Duodenal mucosa (tissue), 2 donors: ENCODE data around the gene BSG.

ENCODE experiments used
- H3K27ac ChIP-seq: one replicate; pipeline ENCODE4 v1.7.0; 2013; ENCODE audit warnings: low read depth, low read length
- H3K27me3 ChIP-seq, 2 donors: one replicate each; pipeline ENCODE4 v1.7.0; 2013; ENCODE audit warnings: low read length in 2 of 2, control low read depth in 1 of 2; ENCODE audit not compliant: insufficient read depth in 2 of 2, control insufficient read depth in 1 of 2
- H3K36me3 ChIP-seq, 2 donors: one replicate each; pipeline ENCODE4 v1.7.0; 2013; ENCODE audit warnings: low read length in 2 of 2, control low read depth in 1 of 2; ENCODE audit not compliant: insufficient read depth in 2 of 2, control insufficient read depth in 1 of 2
- H3K4me1 ChIP-seq, 2 donors: one replicate each; pipeline ENCODE4 v1.7.0; 2013; ENCODE audit warnings: low read length in 2 of 2, control low read depth in 1 of 2; ENCODE audit not compliant: insufficient read depth in 2 of 2, control insufficient read depth in 1 of 2
- H3K4me3 ChIP-seq, 2 donors: one replicate each; pipeline ENCODE4 v1.7.0; 2013; ENCODE audit warnings: low read length in 2 of 2, low read depth in 1 of 2
- H3K9ac ChIP-seq, 2 donors: one replicate each; pipeline ENCODE4 v1.7.0; 2013; ENCODE audit warnings: low read length in 2 of 2, low read depth in 1 of 2
- H3K9me3 ChIP-seq, 2 donors: one replicate each; pipeline ENCODE4 v1.7.0; 2013; ENCODE audit warnings: low read length in 2 of 2, control low read depth in 1 of 2; ENCODE audit not compliant: control insufficient read depth in 1 of 2

BSG gene

DNA sequence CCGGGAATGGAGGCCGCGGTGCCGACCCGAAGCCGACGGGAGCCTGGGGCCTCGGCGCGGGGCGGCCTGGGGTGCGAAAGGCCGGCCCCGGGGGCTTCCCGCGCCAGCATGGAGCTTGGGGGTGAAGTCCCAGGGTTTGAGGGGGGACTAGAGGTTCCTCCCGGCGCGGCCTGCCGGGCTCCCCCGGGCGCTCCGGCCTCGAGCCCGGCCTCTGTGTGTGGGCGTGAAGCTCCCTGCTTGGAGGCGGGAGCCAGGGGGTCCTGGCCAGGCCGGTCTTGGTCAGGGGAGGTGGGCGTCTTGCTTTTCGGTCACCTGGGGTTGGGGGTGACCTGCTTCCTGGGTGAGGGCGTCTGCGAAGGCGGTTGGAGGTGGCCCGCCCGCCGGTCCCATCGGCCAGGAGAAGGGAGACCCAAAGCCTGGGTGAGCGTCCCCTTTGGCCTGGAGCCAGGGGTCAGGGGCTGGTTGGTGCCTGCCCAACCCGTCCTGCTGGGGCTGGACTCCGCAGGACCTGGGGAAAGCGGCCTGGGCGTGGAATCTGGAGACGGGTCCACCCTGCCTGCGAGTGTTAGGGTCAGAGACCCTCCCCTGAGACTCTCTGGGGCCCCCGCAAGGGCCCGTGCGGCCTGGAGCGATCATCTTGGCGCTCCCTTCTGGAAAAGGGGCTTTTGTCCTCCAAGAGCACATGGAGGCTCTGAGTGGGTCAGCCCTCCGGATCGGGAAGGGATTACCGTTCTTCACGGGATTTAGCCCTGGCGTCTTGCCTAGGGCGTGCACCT is 535 bp downstream of the BSG start:
- Histone ChIP-seq H3K36me3 (peaks cover 0 to 5% of the 10 kb centered on the region in 2 donors), H3K9ac (peak overlapping the region; percentile 88 to 92), H3K4me1 (peaks cover 14 to 35% of the 10 kb centered on the region in 2 donors), H3K27me3 (no peaks in the 10 kb centered on the region), H3K4me3 (peak overlapping the region; percentile 90 to 96), H3K9me3 (no peaks in the 10 kb centered on the region), H3K27ac (peak overlapping the region; percentile 70)

DNA sequence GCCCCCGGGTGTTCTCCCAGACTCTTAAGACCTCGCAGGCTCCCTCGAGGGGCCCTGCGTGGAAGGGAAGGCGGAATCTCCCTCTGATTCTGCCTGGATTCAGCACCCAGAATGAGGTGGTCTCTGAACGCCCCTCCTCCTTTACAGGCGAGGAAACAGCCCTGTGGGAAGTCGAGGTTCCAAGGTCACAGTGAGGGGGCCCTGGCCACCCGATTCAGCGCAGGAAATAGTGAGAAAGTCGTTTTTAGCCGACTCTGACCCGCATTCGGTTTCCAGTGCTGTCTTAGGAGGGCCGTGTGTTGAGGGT is 1.1 kb downstream of the BSG start:
- Histone ChIP-seq H3K27me3 (no peaks in the 10 kb centered on the region), H3K27ac (peak overlapping the region; percentile 70), H3K9ac (peak overlapping the region; percentile 88 to 92), H3K4me3 (peak overlapping the region; percentile 90 to 96), H3K9me3 (no peaks in the 10 kb centered on the region), H3K36me3 (peaks cover 0 to 5% of the 10 kb centered on the region in 2 donors), H3K4me1 (peaks cover 14 to 35% of the 10 kb centered on the region in 2 donors)

DNA sequence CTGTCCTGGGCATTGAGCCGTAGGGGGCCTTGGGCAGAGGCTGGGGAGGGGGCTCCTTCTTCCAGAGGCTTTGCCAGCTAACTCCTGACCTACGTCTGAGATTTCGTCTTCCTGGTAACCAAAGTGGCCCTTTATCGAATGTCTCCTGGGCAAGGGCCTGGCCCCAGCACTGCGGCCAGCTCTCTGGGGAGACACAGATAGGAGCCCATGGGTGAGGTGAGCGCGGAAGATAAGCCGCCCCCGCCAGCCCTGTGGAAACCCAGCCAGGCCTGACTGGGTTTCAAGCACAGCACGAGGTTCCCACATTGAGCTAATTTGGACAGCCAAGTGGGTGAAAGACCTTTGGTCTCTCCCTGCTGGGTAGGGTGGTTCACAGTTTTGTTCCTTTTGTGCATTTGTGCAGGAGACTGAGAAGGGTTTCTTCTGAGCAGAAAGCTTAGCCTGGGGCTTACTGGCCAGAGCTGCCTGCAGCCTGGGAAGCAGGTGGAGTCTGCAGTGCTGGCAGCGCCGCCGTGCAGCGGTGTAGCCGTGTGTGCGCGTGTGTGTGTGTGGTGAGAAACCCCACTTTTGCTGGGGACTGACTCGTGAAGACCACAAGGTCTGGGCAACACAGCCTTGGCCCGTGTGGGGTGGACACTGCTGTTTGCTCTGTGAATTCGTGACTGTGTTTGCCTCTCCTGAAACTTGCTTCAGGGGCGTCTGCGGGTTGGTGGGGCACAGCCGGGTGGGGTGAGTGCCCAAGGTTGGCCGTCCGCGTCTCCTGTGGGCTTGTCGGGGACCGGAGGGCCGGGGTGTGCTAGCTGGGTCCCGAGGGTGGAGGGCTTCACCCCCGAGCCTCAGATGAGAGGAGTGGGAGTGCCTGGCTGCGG is 2.5 kb downstream of the BSG start:
- Histone ChIP-seq H3K9me3 (no peaks in the 10 kb centered on the region), H3K4me3 (peak overlapping the region; percentile 62 to 66), H3K9ac (peak overlapping the region; percentile 25 to 27), H3K4me1 (peaks cover 14 to 35% of the 10 kb centered on the region in 2 donors), H3K27ac (peak overlapping the region; percentile 30), H3K27me3 (no peaks in the 10 kb centered on the region), H3K36me3 (peaks cover 0 to 7% of the 10 kb centered on the region in 2 donors)

DNA sequence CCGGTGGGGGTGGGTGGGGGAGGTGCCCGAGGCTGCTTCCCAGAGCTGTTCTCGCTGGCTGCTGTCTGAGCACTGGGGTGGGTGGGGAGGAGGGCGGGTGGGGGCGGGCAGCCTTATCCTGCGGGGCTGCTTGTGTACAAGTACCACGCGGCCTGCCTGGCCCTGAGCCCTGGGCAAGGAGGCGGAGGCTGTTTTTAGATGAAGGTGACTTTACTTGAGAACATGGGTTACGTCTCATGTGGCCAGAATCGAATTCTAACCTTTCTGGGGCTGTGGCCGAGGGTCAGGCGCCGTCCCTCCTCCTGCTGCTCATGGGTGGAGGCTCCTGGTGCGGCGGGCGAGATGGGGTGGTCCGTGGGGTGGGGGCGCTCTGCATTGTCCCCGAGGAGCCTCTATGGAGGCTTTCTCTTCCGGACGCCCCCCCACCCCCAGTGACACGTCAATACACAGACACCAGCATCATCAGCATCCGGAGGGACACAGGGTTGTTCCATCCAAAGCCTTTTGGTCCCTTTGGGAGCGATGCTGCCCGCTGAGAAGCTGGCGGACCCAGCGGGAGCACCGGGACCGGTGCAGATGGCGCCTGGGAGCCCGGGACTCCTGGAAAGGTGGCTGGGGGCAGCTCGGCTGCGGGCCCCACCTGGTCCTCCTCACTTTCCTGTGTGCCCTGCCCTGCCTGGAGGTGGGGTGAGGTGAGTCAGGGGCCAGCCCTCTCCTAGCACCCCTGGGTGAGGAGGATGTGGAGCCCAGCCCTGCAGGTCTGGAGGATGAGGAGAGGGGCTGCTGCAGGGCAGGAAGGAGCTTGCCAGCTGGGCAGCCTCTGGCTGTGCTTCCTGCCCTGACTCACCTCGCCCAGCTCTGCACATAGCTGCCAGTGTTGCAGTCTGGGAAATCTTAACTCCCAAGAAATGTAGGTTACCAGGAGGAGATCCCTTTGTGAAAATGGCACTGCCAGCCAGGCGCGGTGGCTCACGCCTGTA is 3.4 kb downstream of the BSG start:
- no peaks in the 10 kb centered on the region for H3K9me3 ChIP-seq
- no peak overlapping the region for H3K9ac ChIP-seq
- H3K4me1 ChIP-seq, result peaks cover 14 to 35% of the 10 kb centered on the region in 2 donors
- no peak overlapping the region for H3K27ac ChIP-seq
- peaks cover 0 to 14% of the 10 kb centered on the region in 2 donors for H3K36me3 ChIP-seq
- H3K27me3 ChIP-seq, result no peaks in the 10 kb centered on the region
- H3K4me3 ChIP-seq, result peak overlapping the region; percentile 62 to 66

DNA sequence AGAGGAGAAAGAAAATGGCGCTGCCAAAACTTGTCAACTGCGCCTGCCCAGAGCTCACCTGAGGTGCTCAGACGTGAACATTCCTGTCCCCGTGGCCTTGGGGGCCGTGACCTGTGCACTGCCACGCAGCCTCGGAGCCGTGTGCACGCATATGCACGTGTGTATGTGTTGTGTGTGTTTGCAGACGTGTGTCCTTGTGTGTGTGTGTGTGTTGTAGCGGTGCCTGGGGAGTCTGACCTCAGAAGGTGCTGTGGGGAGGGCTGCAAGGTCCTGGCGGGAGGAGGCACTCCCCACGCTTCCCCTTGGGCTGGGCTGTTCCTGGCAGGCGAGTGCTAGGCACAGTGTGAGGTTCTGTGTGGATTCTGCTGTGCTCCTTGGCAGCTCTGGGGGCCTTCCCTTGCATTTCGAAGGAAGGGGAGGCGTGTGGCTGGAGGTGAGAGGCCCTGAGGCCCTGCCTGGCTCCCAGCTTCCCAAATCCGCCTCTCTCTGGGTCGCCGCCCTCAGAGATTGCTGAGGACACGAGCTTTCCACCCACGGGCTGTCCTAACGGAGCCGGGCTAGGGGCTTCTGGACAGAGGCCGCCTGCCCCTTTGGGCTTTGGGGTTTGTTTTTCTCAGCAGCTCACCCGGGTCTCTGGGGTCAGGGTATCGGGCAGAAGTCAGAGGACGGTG is 4.5 kb downstream of the BSG start:
- H3K9ac ChIP-seq, result no peak overlapping the region
- H3K27ac ChIP-seq, result no peak overlapping the region
- H3K4me3 ChIP-seq, result no peak overlapping the region
- H3K4me1 ChIP-seq, result peaks cover 14 to 26% of the 10 kb centered on the region in 2 donors
- no peaks in the 10 kb centered on the region for H3K9me3 ChIP-seq
- H3K36me3 ChIP-seq, result peaks cover 0 to 23% of the 10 kb centered on the region in 2 donors
- H3K27me3 ChIP-seq, result no peaks in the 10 kb centered on the region

DNA sequence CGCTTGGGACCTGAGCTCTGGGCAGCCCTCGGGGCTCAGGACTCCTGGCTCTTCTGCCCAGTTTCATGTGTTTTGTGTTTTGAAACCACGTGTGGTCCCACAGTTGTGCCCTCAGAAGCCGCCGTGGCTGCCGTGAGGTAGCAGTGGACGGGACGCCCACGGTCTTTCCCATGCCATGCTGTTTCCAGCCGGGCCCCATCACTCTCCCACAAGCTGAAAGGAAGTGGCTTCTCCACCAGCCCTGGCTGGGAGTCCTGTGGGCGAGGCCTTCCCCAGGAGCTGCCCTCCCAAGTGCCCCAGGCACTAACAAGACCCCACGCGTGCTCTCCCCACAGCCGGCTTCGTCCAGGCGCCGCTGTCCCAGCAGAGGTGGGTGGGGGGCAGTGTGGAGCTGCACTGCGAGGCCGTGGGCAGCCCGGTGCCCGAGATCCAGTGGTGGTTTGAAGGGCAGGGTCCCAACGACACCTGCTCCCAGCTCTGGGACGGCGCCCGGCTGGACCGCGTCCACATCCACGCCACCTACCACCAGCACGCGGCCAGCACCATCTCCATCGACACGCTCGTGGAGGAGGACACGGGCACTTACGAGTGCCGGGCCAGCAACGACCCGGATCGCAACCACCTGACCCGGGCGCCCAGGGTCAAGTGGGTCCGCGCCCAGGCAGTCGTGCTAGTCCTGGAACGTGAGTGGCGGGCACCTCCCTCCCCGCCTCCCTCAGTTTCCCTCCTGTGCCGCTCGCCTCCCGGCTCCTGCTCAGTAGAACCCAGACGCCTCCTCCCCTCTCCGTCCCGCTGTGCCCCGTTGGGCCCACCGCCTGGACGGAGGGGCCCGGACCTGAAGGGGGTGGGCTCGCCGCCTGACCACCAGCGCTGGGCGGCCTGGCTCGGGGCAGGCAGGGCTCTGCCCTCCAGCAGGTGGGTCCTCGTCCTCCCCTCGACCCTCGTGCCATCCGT is 5.3 kb downstream of the BSG start:
- peaks cover 0 to 26% of the 10 kb centered on the region in 2 donors for H3K36me3 ChIP-seq
- H3K9me3 ChIP-seq, result no peaks in the 10 kb centered on the region
- H3K4me3 ChIP-seq, result no peak overlapping the region
- no peak overlapping the region for H3K9ac ChIP-seq
- peaks cover 14 to 26% of the 10 kb centered on the region in 2 donors for H3K4me1 ChIP-seq
- H3K27me3 ChIP-seq, result no peaks in the 10 kb centered on the region
- H3K27ac ChIP-seq, result no peak overlapping the region

DNA sequence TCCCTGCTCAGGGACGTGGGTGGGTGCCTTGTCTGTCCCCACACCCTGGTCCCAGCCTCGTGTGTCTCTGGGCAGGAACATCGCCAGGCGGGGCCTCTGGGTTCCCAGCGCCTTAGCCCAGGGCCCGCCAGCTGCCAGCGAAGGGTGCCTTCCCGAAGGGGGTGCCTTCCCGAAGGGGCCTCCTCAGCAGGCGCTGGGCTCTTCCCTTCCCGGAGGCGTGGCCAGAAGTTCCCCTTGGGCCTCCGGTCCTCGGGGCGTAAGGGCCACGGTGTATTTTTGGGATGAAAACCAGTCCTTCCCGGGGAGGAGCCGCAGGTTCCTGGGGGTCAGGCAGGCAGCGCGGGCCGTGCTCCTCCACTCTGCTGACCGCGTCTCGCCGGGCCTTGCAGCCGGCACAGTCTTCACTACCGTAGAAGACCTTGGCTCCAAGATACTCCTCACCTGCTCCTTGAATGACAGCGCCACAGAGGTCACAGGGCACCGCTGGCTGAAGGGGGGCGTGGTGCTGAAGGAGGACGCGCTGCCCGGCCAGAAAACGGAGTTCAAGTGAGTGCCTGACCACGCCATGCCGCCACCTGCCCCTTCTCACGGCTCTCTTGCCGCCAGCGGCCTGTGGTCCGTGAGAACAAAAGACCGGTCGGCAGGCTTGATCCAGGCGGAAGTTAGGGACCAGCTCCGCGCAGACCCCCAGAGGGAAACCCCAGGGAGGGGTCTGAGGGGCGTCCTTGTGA is 6.9 kb downstream of the BSG start:
- Histone ChIP-seq H3K36me3 (peaks cover 0 to 30% of the 10 kb centered on the region in 2 donors), H3K27ac (no peak overlapping the region), H3K4me1 (peaks cover 14 to 17% of the 10 kb centered on the region in 2 donors), H3K9ac (no peak overlapping the region), H3K4me3 (no peak overlapping the region), H3K27me3 (no peaks in the 10 kb centered on the region), H3K9me3 (no peaks in the 10 kb centered on the region)

DNA sequence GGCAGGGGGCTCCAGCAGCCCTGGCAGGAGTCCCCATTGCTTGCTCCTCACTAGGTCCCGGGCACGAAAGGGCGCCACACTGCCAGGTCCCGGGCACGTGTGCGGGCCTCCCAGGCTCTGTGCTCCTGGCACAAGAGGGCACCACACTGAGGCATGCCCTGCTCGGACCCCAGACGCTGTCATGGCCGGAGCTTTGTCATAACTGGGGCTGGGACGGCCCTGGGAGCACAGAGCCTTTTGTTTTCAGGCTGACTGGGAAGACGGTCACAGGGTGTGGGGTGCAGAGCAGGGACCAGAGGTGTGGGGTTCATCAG is 7.4 kb downstream of the BSG start:
- no peaks in the 10 kb centered on the region for H3K9me3 ChIP-seq
- no peak overlapping the region for H3K4me3 ChIP-seq
- peaks cover 0 to 30% of the 10 kb centered on the region in 2 donors for H3K36me3 ChIP-seq
- H3K9ac ChIP-seq, result no peak overlapping the region
- H3K27ac ChIP-seq, result no peak overlapping the region
- H3K4me1 ChIP-seq, result peaks cover 11 to 14% of the 10 kb centered on the region in 2 donors
- no peaks in the 10 kb centered on the region for H3K27me3 ChIP-seq
